ENCODE measurements around the gene RASL11B.

DNA sequence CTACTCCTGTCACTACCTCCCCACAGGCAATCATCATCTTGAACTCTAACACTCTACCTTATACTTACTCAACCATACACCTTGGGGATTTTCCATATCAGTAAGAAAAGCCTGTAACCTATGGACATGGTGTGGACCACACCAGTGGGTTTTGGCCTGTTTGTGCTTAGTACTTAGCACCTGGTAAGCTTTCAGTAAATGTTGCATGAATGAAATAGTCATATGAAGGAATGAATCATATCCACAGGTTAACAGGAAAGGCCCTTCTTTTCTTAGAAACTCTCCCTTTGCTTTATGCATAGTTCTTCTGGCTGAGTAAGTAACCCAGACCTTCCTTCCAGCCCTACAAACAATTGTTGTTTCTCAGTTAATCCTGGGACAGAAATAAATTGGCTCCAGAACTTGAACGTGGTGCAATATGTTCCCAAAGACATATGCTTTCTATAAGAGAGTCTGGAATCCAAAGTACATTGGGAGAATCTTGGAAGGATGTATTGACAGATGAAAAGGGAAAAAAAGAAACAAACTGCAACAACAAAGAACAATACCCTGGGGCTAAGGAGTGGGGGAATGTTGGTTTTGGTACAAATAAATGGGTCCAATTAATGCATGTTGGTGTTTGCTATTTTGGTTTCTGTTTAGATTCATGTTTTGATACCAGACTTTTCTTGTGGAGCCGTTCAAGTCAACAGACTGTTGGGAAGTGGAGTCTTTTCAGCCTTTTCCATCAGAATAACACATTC lies 27.8 kb downstream of the RASL11B start:
- TF ChIP-seq, protein P1, sequence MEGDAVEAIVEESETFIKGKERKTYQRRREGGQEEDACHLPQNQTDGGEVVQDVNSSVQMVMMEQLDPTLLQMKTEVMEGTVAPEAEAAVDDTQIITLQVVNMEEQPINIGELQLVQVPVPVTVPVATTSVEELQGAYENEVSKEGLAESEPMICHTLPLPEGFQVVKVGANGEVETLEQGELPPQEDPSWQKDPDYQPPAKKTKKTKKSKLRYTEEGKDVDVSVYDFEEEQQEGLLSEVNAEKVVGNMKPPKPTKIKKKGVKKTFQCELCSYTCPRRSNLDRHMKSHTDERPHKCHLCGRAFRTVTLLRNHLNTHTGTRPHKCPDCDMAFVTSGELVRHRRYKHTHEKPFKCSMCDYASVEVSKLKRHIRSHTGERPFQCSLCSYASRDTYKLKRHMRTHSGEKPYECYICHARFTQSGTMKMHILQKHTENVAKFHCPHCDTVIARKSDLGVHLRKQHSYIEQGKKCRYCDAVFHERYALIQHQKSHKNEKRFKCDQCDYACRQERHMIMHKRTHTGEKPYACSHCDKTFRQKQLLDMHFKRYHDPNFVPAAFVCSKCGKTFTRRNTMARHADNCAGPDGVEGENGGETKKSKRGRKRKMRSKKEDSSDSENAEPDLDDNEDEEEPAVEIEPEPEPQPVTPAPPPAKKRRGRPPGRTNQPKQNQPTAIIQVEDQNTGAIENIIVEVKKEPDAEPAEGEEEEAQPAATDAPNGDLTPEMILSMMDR (optimal IDR thresholded peaks at IDR 0.05 in 1 of 3, IDR thresholded peaks at IDR 0.05 in 1 of 3, conservative IDR thresholded peaks at IDR 0.05 in 1 of 3; ENCODE audit: extremely low read depth in 1 of 3, insufficient read depth in 2 of 3, low read length in 3 of 3): no peak
- TF ChIP-seq EZH2 (IDR thresholded peaks at IDR 0.05; ENCODE audit: low read length): no peak

Data from keratinocyte (primary cell).